IMR-90 (cell line): ENCODE results near the gene STUM. TPM values are rescaled to one million over a fixed set of nuclear protein-coding genes. Genes with fewer than 3 reads are reported as not detected.

Experiments
- ATAC-seq: fragments of 200-7000 bp; cut with Tn5 transposase; 2 replicates; pipeline ENCODE4 v1.9.1; 2020; ENCODE audit warnings: low read depth, mild to moderate bottlenecking, moderate library complexity
- BruUV-seq: library from RNA; stranded (reverse); fragments of 400-500 nt; replicated peaks from 2 replicates; lab custom pipeline; 2021; lab: Mats Ljungman, UMichigan
- CTCF ChIA-PET: fragments of 300-600 bp; formaldehyde crosslinking; extraction: SDS; loops from one replicate; lab custom pipeline; 2021; ENCODE audit warnings: antibody characterized with exemption; lab: Yijun Ruan, JAX
- POLR2A ChIA-PET: fragments of 300-600 bp; sonication (Branson Sonifier 250); formaldehyde crosslinking; loops from one replicate; lab custom pipeline; 2022; ENCODE audit warnings: antibody characterized with exemption; ENCODE audit not compliant: unreplicated experiment; lab: Charles Lee
- DNase-seq: peaks from one replicate; pipeline ENCODE4 v3.0.0; 2013
- H2AFZ ChIP-seq: replicated peaks from 2 replicates; pipeline ENCODE3; 2013; ENCODE audit warnings: low read length, mild to moderate bottlenecking; ENCODE audit not compliant: poor library complexity
- H2AK5ac ChIP-seq: 2 replicates; pipeline ENCODE4 v1.6.1; 2013; ENCODE audit warnings: low read depth, low read length, inconsistent platforms
- H2AK9ac ChIP-seq: replicated peaks from 2 replicates; pipeline ENCODE3; 2013; ENCODE audit warnings: mild to moderate bottlenecking, low read depth, low read length, moderate library complexity; ENCODE audit not compliant: poor library complexity
- H2BK120ac ChIP-seq: 2 replicates; pipeline ENCODE4 v1.6.1; 2013; ENCODE audit warnings: low read depth, low read length, inconsistent platforms
- H2BK15ac ChIP-seq: 3 replicates; pipeline ENCODE4 v1.6.1; 2013; ENCODE audit warnings: low read depth, low read length, inconsistent platforms
- H2BK20ac ChIP-seq: 2 replicates; pipeline ENCODE4 v1.6.1; 2013; ENCODE audit warnings: low read depth, mild to moderate bottlenecking, inconsistent platforms, low read length, moderate library complexity
- H2BK5ac ChIP-seq: 2 replicates; pipeline ENCODE4 v1.6.1; 2013; ENCODE audit warnings: mild to moderate bottlenecking, low read depth, low read length, inconsistent platforms; ENCODE audit not compliant: poor library complexity, severe bottlenecking
- H3K14ac ChIP-seq: replicated peaks from 2 replicates; pipeline ENCODE4 v1.6.1; 2013; ENCODE audit warnings: low read depth, low read length, inconsistent platforms
- H3K18ac ChIP-seq: 2 replicates; pipeline ENCODE4 v1.6.1; 2013; ENCODE audit warnings: low read depth, low read length, control low read depth
- H3K23ac ChIP-seq: 2 replicates; pipeline ENCODE4 v1.6.1; 2013; ENCODE audit warnings: low read depth, low read length, inconsistent platforms
- H3K27ac ChIP-seq: 2 replicates; pipeline ENCODE4 v1.5.1; 2013; ENCODE audit warnings: mild to moderate bottlenecking, control low read depth, low read length; ENCODE audit not compliant: insufficient read depth
- H3K27me3 ChIP-seq: 2 replicates; pipeline ENCODE4 v1.6.1; 2013; ENCODE audit warnings: low read length; ENCODE audit not compliant: control insufficient read depth, insufficient read depth
- H3K36me3 ChIP-seq: 2 replicates; pipeline ENCODE4 v1.6.1; 2013; ENCODE audit warnings: low read length, mixed read lengths; ENCODE audit not compliant: control insufficient read depth, insufficient read depth
- H3K4ac ChIP-seq: 2 replicates; pipeline ENCODE4 v1.6.1; 2013; ENCODE audit warnings: low read depth, low read length, inconsistent platforms
- H3K4me1 ChIP-seq: 2 replicates; pipeline ENCODE4 v1.6.1; 2013; ENCODE audit warnings: low read length, mixed read lengths; ENCODE audit not compliant: control insufficient read depth, insufficient read depth
- H3K4me2 ChIP-seq: 2 replicates; pipeline ENCODE4 v1.6.1; 2013; ENCODE audit warnings: low read depth, mild to moderate bottlenecking, control low read depth, low read length, moderate library complexity
- H3K4me3 ChIP-seq: 2 replicates; pipeline ENCODE4 v1.5.1; 2013; ENCODE audit warnings: low read depth, mild to moderate bottlenecking, control low read depth, low read length, moderate library complexity; ENCODE audit not compliant: insufficient read depth
- H3K56ac ChIP-seq: 2 replicates; pipeline ENCODE4 v1.6.1; 2013; ENCODE audit warnings: low read length, inconsistent platforms; ENCODE audit not compliant: insufficient read depth; ENCODE audit errors: extremely low read depth
- H3K79me1 ChIP-seq, 2 experiments: 2 replicates each; pipeline ENCODE4 v1.6.1; 2013; ENCODE audit warnings: low read length in 2 of 2, inconsistent platforms in 1 of 2, low read depth in 1 of 2
- H3K9ac ChIP-seq: 2 replicates; pipeline ENCODE4 v1.6.1; 2013; ENCODE audit warnings: low read depth, low read length, control low read depth
- H3K9me1 ChIP-seq: 2 replicates; pipeline ENCODE4 v1.6.1; 2013; ENCODE audit warnings: low read length, inconsistent platforms; ENCODE audit not compliant: insufficient read depth
- H3K9me3 ChIP-seq: 2 replicates; pipeline ENCODE4 v1.6.1; 2013; ENCODE audit warnings: low read length; ENCODE audit not compliant: control insufficient read depth, insufficient read depth
- H4K20me1 ChIP-seq: 2 replicates; pipeline ENCODE4 v1.6.1; 2013; ENCODE audit warnings: low read length, inconsistent platforms; ENCODE audit not compliant: insufficient read depth
- H4K5ac ChIP-seq: 2 replicates; pipeline ENCODE4 v1.6.1; 2013; ENCODE audit warnings: mild to moderate bottlenecking, low read depth, low read length, control low read depth
- H4K8ac ChIP-seq, 2 experiments: 2 replicates each; pipeline ENCODE4 v1.6.1; 2013; ENCODE audit warnings: low read depth in 2 of 2, low read length in 2 of 2, control low read depth in 1 of 2, inconsistent platforms in 1 of 2
- H4K91ac ChIP-seq: 2 replicates; pipeline ENCODE4 v1.6.1; 2013; ENCODE audit warnings: low read depth, low read length, inconsistent platforms; ENCODE audit not compliant: insufficient read depth
- CHD1 ChIP-seq: IDR thresholded peaks from 2 replicates; pipeline ENCODE4 v1.6.1; 2012; ENCODE audit warnings: low read depth, low read length, improper control_type of control experiment
- CTCF ChIP-seq: conservative IDR thresholded peaks from 2 replicates; pipeline ENCODE4 v1.5.1; 2012; ENCODE audit warnings: mild to moderate bottlenecking, low read depth, low read length, improper control_type of control experiment
- FOS ChIP-seq: fragments of 150-350 bp; IDR thresholded peaks from 2 replicates; pipeline ENCODE4 v1.6.1; 2016; ENCODE audit warnings: low read depth, low read length
- RFX5 ChIP-seq: IDR thresholded peaks from 2 replicates; pipeline ENCODE4 v1.8.0; 2012; ENCODE audit warnings: low read depth, mild to moderate bottlenecking, low read length, moderate library complexity
- SMC3 ChIP-seq: fragments of 150-350 bp; IDR thresholded peaks from 2 replicates; pipeline ENCODE4 v1.6.1; 2016; ENCODE audit warnings: low read depth, mild to moderate bottlenecking, antibody characterized with exemption, low read length, moderate library complexity
- USF2 ChIP-seq: fragments of 150-350 bp; IDR thresholded peaks from 2 replicates; pipeline ENCODE4 v1.6.1; 2017; ENCODE audit warnings: mild to moderate bottlenecking, antibody characterized with exemption, low read length, low read depth
- WGBS, 2 experiments: methylation state at CpG; one replicate each; pipeline versions ENCODE4 v1.1.5 to v1.1.7; 2013; ENCODE audit warnings: missing lambda C conversion rate in 2 of 2; ENCODE audit not compliant: insufficient read length in 1 of 2; ENCODE audit errors: extremely low coverage in 2 of 2; 5-methylcytosine and 5-hydroxymethylcytosine counted together
- dilution Hi-C: fragments of 300-500 bp; cut with HindIII; formaldehyde crosslinking; loops from one replicate; pipeline ENCODE4 v1.14.3; 2018; ENCODE audit warnings: low sequenced_read_pairs; ENCODE audit not compliant: unreplicated experiment
- in situ Hi-C: fragments of 300-500 bp; cut with MboI; formaldehyde crosslinking; loops from 3 replicates; pipeline ENCODE4 v1.14.3; 2019; ENCODE audit warnings: low sequenced_read_pairs, inconsistent platforms, mixed read lengths
- intact Hi-C: fragments of 100-400 bp; cut with micrococcal nuclease; formaldehyde crosslinking; loops from 2 replicates; pipeline ENCODE4 v1.10.0; 2022
- polyA plus RNA-seq, 3 experiments: library from polyadenylated mRNA; depleted of rRNA; stranded (reverse); fragments of >200 nt; gene quantifications; 2 replicates each; pipeline ENCODE4 v1.2.3, GENCODE V29; 2012; ENCODE audit warnings: low replicate concordance in 1 of 3
- total RNA-seq: library from RNA; depleted of rRNA; stranded (reverse); fragments of >200 nt; gene quantifications from 2 replicates; pipeline ENCODE4 v1.2.3, GENCODE V29; 2012

Gene STUM
- total and polyA plus RNA-seq, 2 of the 4 experiments (the other 2 are of a cell fraction): not detected

DNA sequence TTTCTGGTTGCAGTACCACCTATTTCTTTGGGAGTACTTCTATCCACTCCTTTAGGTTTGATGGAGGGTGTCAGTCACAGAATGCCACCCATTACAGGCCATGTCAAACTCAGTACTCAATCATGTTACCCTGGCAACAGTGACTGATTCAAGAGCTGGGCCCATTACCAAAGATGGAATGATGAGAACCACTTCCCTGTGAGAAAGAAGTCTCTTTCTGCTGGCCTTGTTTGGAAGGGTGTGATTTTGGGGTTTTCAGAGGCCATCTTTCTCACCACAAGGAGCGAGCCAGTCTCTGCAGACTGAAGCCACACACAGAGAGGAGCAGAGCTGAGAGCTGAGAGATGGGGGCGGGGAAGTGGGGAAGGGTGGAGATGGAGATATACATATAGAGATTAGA, 13.9 kb upstream of the STUM start:
- no peak overlapping the region for H4K5ac ChIP-seq
- no peak overlapping the region for H4K8ac ChIP-seq
- no peak overlapping the region for H2BK120ac ChIP-seq
- H3K36me3 ChIP-seq: no peaks in the 10 kb centered on the region
- H3K4me1 ChIP-seq: no peaks in the 10 kb centered on the region
- no CpG with 5 or more reads among the region's 2 CpGs for WGBS, 2 experiments
- ChIA-PET POLR2A (no interaction called here), CTCF (no interaction called here)
- peaks cover 19% of the 10 kb centered on the region for H3K27me3 ChIP-seq
- H3K9ac ChIP-seq: no peak overlapping the region
- no peak overlapping the region for H3K23ac ChIP-seq
- no peak overlapping the region for H2BK15ac ChIP-seq
- no peak overlapping the region for H3K27ac ChIP-seq
- no peak overlapping the region for H2AK9ac ChIP-seq
- no peaks in the 10 kb centered on the region for H3K9me3 ChIP-seq
- H2BK20ac ChIP-seq: no peak overlapping the region
- no peak overlapping the region for H3K4ac ChIP-seq
- H3K4me3 ChIP-seq: no peak overlapping the region
- H3K56ac ChIP-seq: no peak overlapping the region
- ATAC-seq: no peak
- H2AFZ ChIP-seq: no peak overlapping the region
- H3K18ac ChIP-seq: no peak overlapping the region
- H3K79me1 ChIP-seq: no peaks in the 10 kb centered on the region
- in situ Hi-C loops: no loop called here
- dilution Hi-C loops: no loop called here
- no peaks in the 10 kb centered on the region for H3K9me1 ChIP-seq
- BruUV-seq: no TSS peak
- intact Hi-C loops: no loop called here
- no peak for DNase-seq
- H3K4me2 ChIP-seq: no peak overlapping the region
- H4K91ac ChIP-seq: no peak overlapping the region
- H3K14ac ChIP-seq: no peak overlapping the region
- H4K20me1 ChIP-seq: no peaks in the 10 kb centered on the region
- TF ChIP-seq SMC3 (no peak), FOS (no peak), RFX5 (no peak), CHD1 (no peak), USF2 (no peak), CTCF (no peak)
- H2AK5ac ChIP-seq: no peak overlapping the region
- H2BK5ac ChIP-seq: no peak overlapping the region
